ENCODE data around the gene LRRC17. TPM values are rescaled to one million over a fixed set of nuclear protein-coding genes. Genes with fewer than 3 reads are reported as not detected.

The LRRC17 gene
- total and polyA plus RNA-seq, 2 donors (not counting 1 experiment from before 2014, with no cell fraction given): 0.86 to 1.4 TPM

DNA sequence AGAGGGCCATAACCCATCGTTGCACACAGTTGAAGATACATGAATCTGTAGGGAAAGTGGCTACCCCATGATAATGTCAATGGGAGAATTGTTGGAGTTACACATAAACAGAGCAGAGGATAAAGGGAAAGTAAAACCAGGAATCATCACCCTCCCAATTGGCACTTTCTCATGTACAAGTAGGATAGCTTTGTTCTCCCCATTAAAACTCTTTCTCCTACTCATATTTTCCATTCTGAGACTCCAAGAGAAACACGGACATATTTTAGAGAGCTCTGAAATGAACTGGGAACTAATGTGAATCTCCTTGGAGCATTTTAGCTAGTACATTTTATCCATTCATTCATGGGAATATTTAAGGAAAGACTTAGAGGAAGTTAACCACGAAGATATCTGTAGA lies 17.2 kb upstream of the LRRC17 start:
- H2AFZ ChIP-seq (ENCODE audit: insufficient read depth, low read depth, low read length, poor library complexity, severe bottlenecking): no peak overlapping the region
- H3K9ac ChIP-seq (ENCODE audit: low read length): no peak overlapping the region
- no peak for ATAC-seq (ENCODE audit: low read depth)
- peaks cover 3% of the 10 kb centered on the region for H3K4me1 Mint-ChIP-seq
- ChIA-PET POLR2A (no interaction called here), CTCF (no interaction called here)
- no peak overlapping the region for H3K27ac Mint-ChIP-seq
- no peak for DNase-seq
- H3K4me3 Mint-ChIP-seq: no peak overlapping the region
- H3K4me1 ChIP-seq (ENCODE audit: control insufficient read depth in 2 of 2, insufficient read depth in 2 of 2, low read length in 2 of 2): no peaks in the 10 kb centered on the region
- 60% methylated on average over 2 of the region's 3 CpGs for WGBS (ENCODE audit: insufficient coverage)
- TF ChIP-seq EZH2 (IDR thresholded peaks at IDR 0.05; ENCODE audit: borderline replicate concordance, insufficient read depth, low read depth, low read length, poor library complexity, severe bottlenecking): no peak
- TF ChIP-seq, protein P1, sequence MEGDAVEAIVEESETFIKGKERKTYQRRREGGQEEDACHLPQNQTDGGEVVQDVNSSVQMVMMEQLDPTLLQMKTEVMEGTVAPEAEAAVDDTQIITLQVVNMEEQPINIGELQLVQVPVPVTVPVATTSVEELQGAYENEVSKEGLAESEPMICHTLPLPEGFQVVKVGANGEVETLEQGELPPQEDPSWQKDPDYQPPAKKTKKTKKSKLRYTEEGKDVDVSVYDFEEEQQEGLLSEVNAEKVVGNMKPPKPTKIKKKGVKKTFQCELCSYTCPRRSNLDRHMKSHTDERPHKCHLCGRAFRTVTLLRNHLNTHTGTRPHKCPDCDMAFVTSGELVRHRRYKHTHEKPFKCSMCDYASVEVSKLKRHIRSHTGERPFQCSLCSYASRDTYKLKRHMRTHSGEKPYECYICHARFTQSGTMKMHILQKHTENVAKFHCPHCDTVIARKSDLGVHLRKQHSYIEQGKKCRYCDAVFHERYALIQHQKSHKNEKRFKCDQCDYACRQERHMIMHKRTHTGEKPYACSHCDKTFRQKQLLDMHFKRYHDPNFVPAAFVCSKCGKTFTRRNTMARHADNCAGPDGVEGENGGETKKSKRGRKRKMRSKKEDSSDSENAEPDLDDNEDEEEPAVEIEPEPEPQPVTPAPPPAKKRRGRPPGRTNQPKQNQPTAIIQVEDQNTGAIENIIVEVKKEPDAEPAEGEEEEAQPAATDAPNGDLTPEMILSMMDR (IDR thresholded peaks at IDR 0.05): no peak
- H3K36me3 ChIP-seq (replicated peaks in 1 of 2; ENCODE audit: control extremely low read depth in 1 of 2, control insufficient read depth in 1 of 2, extremely low read depth in 1 of 2, insufficient read depth in 2 of 2, low read length in 1 of 2): no peaks in the 10 kb centered on the region
- no peaks in the 10 kb centered on the region for H3K27me3 Mint-ChIP-seq
- H3K9me3 ChIP-seq (ENCODE audit: control extremely low read depth in 1 of 3, control insufficient read depth in 2 of 3, insufficient read depth in 1 of 3, low read length in 2 of 3): no peaks in the 10 kb centered on the region
- no peak overlapping the region for H3K27ac ChIP-seq (ENCODE audit: low read length in 2 of 2)
- no peak overlapping the region for H3K4me3 ChIP-seq (ENCODE audit: control extremely low read depth in 1 of 5, extremely low read depth in 1 of 5, insufficient read depth in 1 of 5, low read depth in 2 of 5, low read length in 4 of 5)
- H3K4me2 ChIP-seq (replicated peaks; ENCODE audit: low read depth, low read length, poor library complexity, severe bottlenecking): no peak overlapping the region
- intact Hi-C loops (cut with micrococcal nuclease): no loop called here
- H3K79me2 ChIP-seq (ENCODE audit: control insufficient read depth, insufficient read depth, low read length): no peaks in the 10 kb centered on the region
- no peaks in the 10 kb centered on the region for H3K27me3 ChIP-seq (replicated peaks in 1 of 4; ENCODE audit: control extremely low read depth in 1 of 4, control insufficient read depth in 3 of 4, insufficient read depth in 4 of 4, low read length in 3 of 4)
- H3K9me3 Mint-ChIP-seq (ENCODE audit: insufficient read depth): no peaks in the 10 kb centered on the region
- no peaks in the 10 kb centered on the region for H4K20me1 ChIP-seq (ENCODE audit: control insufficient read depth, insufficient read depth, low read length, poor library complexity, severe bottlenecking)

DNA sequence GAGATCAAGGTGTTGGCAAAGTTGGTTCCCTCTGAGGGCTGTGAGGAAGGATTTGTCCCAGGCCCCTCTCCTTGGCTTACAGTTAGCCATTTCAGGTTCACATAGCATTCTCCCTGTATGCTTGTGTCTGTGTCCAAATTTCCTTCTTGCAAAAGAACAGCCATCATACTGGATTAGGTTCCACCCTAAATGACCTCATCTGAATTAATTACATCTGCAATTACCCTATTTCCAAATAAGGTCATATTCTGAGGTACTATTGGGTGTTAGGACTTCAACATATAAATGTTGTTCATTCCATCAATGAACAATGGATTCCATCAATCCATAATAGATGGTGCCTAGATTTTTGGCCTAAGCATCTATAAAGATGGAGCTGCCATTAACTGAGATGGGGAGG lies 16.2 kb upstream of the LRRC17 start:
- no peak for TF ChIP-seq EZH2 (IDR thresholded peaks at IDR 0.05; ENCODE audit: borderline replicate concordance, insufficient read depth, low read depth, low read length, poor library complexity, severe bottlenecking)
- TF ChIP-seq, protein P1 (IDR thresholded peaks at IDR 0.05): no peak
- no peak overlapping the region for H3K9ac ChIP-seq (ENCODE audit: low read length)
- H4K20me1 ChIP-seq (ENCODE audit: control insufficient read depth, insufficient read depth, low read length, poor library complexity, severe bottlenecking): no peaks in the 10 kb centered on the region
- no peaks in the 10 kb centered on the region for H3K79me2 ChIP-seq (ENCODE audit: control insufficient read depth, insufficient read depth, low read length)
- ATAC-seq (ENCODE audit: low read depth) (no peak), DNase-seq (no peak)
- intact Hi-C loops (cut with micrococcal nuclease): no loop called here
- no peak overlapping the region for H3K4me2 ChIP-seq (replicated peaks; ENCODE audit: low read depth, low read length, poor library complexity, severe bottlenecking)
- no peaks in the 10 kb centered on the region for H3K27me3 ChIP-seq (replicated peaks in 1 of 4; ENCODE audit: control extremely low read depth in 1 of 4, control insufficient read depth in 3 of 4, insufficient read depth in 4 of 4, low read length in 3 of 4)
- no peaks in the 10 kb centered on the region for H3K9me3 ChIP-seq (ENCODE audit: control extremely low read depth in 1 of 3, control insufficient read depth in 2 of 3, insufficient read depth in 1 of 3, low read length in 2 of 3)
- CTCF ChIA-PET: no interaction called here
- POLR2A ChIA-PET: no interaction called here
- H3K4me3 ChIP-seq (ENCODE audit: control extremely low read depth in 1 of 5, extremely low read depth in 1 of 5, insufficient read depth in 1 of 5, low read depth in 2 of 5, low read length in 4 of 5): no peak overlapping the region
- H3K27ac ChIP-seq (ENCODE audit: low read length in 2 of 2): no peak overlapping the region
- H3K4me1 ChIP-seq (ENCODE audit: control insufficient read depth in 2 of 2, insufficient read depth in 2 of 2, low read length in 2 of 2): no peaks in the 10 kb centered on the region
- Mint-ChIP-seq H3K27ac (no peak overlapping the region), H3K9me3 (ENCODE audit: insufficient read depth) (no peaks in the 10 kb centered on the region), H3K4me3 (no peak overlapping the region), H3K4me1 (peaks cover 3% of the 10 kb centered on the region), H3K27me3 (no peaks in the 10 kb centered on the region)
- no peak overlapping the region for H2AFZ ChIP-seq (ENCODE audit: insufficient read depth, low read depth, low read length, poor library complexity, severe bottlenecking)
- no peaks in the 10 kb centered on the region for H3K36me3 ChIP-seq (replicated peaks in 1 of 2; ENCODE audit: control extremely low read depth in 1 of 2, control insufficient read depth in 1 of 2, extremely low read depth in 1 of 2, insufficient read depth in 2 of 2, low read length in 1 of 2)
